ENCODE results near the gene GALNT7.

The GALNT7 gene

DNA sequence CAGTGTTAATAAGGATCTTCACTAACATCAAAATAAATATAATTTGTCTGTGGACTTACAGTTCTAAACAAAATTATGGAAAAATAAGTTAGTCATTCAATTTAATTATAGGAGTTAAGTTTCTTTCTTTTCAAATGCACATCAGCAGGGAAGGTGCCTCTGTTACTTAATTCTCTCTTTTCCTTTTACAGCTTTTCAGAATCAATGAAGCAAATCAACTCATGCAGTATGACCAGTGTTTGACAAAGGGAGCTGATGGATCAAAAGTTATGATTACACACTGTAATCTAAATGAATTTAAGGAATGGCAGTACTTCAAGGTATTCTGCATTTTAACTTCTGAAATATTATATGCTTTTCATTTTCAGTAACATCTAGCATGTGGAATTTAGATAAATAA is 149.6 kb downstream of the GALNT7 start:
- H3K27me3 ChIP-seq (ENCODE audit: control insufficient read depth, insufficient read depth, low read length): no peaks in the 10 kb centered on the region
- H3K4me1 ChIP-seq (ENCODE audit: control insufficient read depth, insufficient read depth, low read length): peaks cover 14% of the 10 kb centered on the region
- H3K9me3 ChIP-seq (replicated peaks; ENCODE audit: low read length): no peaks in the 10 kb centered on the region
- no peak overlapping the region for H3K9ac ChIP-seq (ENCODE audit: low read depth, low read length)
- H3K36me3 ChIP-seq (ENCODE audit: insufficient read depth, low read length): peaks cover 5% of the 10 kb centered on the region
- no peak overlapping the region for H3K4me2 ChIP-seq (ENCODE audit: low read length)
- no peak overlapping the region for H3K4me3 ChIP-seq (ENCODE audit: low read length)

DNA sequence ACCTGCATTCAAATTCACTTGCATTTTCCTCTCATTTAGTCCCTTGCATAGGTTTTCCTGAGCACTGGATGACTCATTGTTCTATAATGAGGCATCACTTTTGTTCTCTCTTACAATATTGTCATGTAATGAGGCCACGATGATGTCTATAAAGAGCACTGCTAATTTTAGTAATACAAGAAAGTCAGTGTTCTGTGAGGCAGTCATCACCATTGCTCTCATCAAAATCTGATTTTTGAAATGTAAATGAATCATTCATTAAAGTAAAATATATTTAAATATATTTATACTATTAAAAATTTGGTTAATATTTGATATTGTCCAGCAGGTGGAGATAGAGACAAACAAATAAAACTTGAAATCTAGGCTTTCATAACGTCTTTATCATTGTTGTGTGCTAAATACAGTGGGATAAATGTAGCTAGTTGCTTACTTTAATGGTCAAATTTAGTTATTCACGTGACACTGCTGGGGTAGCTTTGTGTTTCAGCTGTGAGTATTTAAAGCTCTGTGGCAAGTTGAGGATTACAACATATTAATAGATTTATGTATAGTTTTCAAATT is 150.1 kb downstream of the GALNT7 start:
- Histone ChIP-seq H3K4me2 (ENCODE audit: low read length) (no peak overlapping the region), H3K36me3 (ENCODE audit: insufficient read depth, low read length) (peaks cover 5% of the 10 kb centered on the region), H3K27me3 (ENCODE audit: control insufficient read depth, insufficient read depth, low read length) (no peaks in the 10 kb centered on the region), H3K9me3 (replicated peaks; ENCODE audit: low read length) (no peaks in the 10 kb centered on the region), H3K4me3 (ENCODE audit: low read length) (no peak overlapping the region), H3K4me1 (ENCODE audit: control insufficient read depth, insufficient read depth, low read length) (peaks cover 14% of the 10 kb centered on the region), H3K9ac (ENCODE audit: low read depth, low read length) (no peak overlapping the region)

DNA sequence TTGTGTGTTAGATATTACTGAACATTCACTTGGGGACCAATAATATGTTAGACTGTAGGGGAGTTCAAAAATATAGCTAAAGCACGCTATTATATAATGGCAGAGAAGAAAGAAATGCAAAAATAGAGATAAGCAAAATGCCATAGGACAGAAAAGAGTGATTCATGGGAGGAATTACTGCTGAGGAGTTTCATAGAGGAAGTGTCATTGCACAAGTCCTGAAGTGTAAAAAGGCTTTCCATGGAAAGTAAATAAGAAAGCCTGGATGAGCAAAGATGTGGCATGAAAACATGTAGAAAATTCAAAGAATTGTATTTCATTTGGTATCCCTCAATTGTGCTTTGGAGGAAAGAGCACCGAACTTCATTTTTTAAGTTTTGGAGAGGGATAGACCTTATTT is 151.1 kb downstream of the GALNT7 start:
- Histone ChIP-seq H3K9ac (ENCODE audit: low read depth, low read length) (no peak overlapping the region), H3K36me3 (ENCODE audit: insufficient read depth, low read length) (peaks cover 5% of the 10 kb centered on the region), H3K4me3 (ENCODE audit: low read length) (no peak overlapping the region), H3K9me3 (replicated peaks; ENCODE audit: low read length) (no peaks in the 10 kb centered on the region), H3K4me1 (ENCODE audit: control insufficient read depth, insufficient read depth, low read length) (peaks cover 14% of the 10 kb centered on the region), H3K4me2 (ENCODE audit: low read length) (no peak overlapping the region), H3K27me3 (ENCODE audit: control insufficient read depth, insufficient read depth, low read length) (no peaks in the 10 kb centered on the region)

DNA sequence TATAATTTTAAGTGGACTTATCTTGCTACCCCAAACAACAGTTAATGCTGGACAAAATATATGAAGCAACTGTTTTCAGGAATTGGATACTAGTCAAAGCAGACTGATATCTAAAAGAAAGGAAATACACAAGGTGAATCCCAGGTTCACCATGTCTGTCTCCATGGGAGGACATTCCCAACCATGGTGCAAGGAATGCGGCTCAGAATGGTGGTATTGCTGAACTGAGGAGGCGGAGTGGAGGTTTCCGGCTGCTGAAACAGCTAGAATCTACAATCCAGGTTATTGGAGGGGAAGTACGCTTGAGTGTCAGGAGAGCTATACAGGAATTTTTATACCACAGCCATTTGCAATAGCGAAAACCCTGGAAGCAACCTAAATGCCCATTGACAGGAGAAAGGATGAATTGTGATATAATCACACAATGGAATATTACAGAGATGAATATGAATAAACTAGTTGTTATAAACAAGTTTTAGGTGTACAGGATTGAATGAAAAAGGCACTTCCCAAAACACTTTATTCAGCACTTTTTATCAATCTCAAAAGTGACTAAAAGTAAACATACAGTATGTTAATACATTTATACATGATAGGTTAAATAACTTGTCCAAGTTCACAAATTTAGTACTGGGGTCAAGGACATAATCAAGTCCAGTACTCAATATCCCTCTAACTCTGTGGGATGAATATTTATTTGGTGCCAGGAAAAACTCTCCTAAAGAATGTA is 156.6 kb downstream of the GALNT7 start:
- Histone ChIP-seq H3K4me2 (ENCODE audit: low read length) (no peak overlapping the region), H3K9ac (ENCODE audit: low read depth, low read length) (no peak overlapping the region), H3K27me3 (ENCODE audit: control insufficient read depth, insufficient read depth, low read length) (no peaks in the 10 kb centered on the region), H3K4me1 (ENCODE audit: control insufficient read depth, insufficient read depth, low read length) (no peaks in the 10 kb centered on the region), H3K36me3 (ENCODE audit: insufficient read depth, low read length) (peaks cover 23% of the 10 kb centered on the region), H3K4me3 (ENCODE audit: low read length) (no peak overlapping the region), H3K9me3 (replicated peaks; ENCODE audit: low read length) (no peaks in the 10 kb centered on the region)

DNA sequence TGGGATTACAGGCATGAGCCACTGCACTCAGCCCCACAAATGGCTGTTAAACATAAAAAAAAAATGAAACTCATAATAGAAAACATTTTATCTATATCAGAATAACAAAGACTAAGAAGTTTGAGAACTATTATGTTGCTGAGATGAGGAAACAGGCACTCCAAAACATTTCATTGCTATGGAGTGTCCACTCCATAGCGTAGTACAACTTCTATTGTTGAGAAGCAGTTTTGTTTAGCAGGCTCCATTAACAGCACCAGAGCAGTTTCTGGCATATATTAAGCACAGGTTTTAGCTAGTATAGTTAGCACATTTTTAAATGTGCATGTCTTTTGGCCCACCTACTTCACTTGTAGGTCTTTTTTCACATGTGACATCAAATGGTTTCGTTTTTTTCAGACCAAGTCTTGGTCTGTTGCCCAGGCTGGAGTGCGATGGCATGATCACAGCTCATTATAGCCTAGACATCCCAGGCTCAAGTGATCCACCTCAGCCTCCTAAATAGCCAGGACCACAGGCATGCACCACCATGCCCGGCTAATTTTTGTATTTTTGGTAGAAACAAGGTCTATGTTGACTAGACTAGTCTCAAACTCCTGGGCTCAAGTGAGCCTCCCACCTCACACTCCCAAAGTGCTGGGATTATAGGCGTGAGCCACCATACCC is 159.8 kb downstream of the GALNT7 start:
- Histone ChIP-seq H3K27me3 (ENCODE audit: control insufficient read depth, insufficient read depth, low read length) (no peaks in the 10 kb centered on the region), H3K4me2 (ENCODE audit: low read length) (no peak overlapping the region), H3K36me3 (ENCODE audit: insufficient read depth, low read length) (peaks cover 46% of the 10 kb centered on the region), H3K9ac (ENCODE audit: low read depth, low read length) (no peak overlapping the region), H3K9me3 (replicated peaks; ENCODE audit: low read length) (no peaks in the 10 kb centered on the region), H3K4me3 (ENCODE audit: low read length) (no peak overlapping the region), H3K4me1 (ENCODE audit: control insufficient read depth, insufficient read depth, low read length) (peaks cover 12% of the 10 kb centered on the region)

DNA sequence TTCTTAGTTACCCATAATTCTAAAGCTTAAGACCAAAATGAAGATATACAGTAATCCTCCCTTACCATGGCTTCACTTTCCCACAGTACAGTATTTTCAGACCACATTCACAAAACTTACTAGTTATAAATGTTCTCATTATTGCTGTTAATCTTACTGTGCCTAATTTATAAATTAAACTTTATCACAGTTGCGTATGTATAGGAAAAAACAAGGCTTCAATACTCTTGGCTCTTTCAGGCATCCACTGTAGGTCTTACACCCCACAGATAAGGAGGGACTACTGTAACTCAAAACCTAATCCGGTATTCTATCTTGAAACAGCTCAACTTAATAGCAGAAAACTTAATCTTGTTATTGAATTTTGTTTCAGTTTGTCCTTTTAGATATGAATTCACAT is 162.0 kb downstream of the GALNT7 start:
- Histone ChIP-seq H3K9me3 (replicated peaks; ENCODE audit: low read length) (no peaks in the 10 kb centered on the region), H3K36me3 (ENCODE audit: insufficient read depth, low read length) (peaks cover 46% of the 10 kb centered on the region), H3K4me1 (ENCODE audit: control insufficient read depth, insufficient read depth, low read length) (peaks cover 16% of the 10 kb centered on the region), H3K4me3 (ENCODE audit: low read length) (no peak overlapping the region), H3K9ac (ENCODE audit: low read depth, low read length) (no peak overlapping the region), H3K27me3 (ENCODE audit: control insufficient read depth, insufficient read depth, low read length) (no peaks in the 10 kb centered on the region), H3K4me2 (ENCODE audit: low read length) (peak overlapping the region; percentile 16)

DNA sequence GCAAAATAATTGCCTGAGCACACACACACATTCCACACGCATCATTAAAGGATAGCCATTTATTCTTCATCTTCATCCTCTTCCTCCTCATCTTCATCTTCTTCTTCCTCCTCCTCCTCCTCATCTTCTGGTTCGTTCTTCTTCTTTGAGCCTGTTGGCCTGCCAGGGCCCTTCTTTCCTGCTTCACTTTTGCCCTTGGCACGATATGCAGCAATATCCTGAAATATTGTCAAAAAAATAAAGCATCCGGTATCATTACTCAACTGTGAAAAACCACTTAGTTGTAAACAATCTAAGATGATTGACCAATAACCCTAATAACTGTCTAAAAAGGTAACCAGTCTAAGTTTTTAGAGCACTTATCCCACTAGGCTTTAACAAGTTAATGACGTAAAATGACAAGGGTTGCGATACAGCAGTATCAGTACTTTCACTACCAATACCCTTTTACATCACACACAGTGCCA is 163.4 kb downstream of the GALNT7 start:
- peak overlapping the region; percentile 93 for H3K4me3 ChIP-seq (ENCODE audit: low read length)

DNA sequence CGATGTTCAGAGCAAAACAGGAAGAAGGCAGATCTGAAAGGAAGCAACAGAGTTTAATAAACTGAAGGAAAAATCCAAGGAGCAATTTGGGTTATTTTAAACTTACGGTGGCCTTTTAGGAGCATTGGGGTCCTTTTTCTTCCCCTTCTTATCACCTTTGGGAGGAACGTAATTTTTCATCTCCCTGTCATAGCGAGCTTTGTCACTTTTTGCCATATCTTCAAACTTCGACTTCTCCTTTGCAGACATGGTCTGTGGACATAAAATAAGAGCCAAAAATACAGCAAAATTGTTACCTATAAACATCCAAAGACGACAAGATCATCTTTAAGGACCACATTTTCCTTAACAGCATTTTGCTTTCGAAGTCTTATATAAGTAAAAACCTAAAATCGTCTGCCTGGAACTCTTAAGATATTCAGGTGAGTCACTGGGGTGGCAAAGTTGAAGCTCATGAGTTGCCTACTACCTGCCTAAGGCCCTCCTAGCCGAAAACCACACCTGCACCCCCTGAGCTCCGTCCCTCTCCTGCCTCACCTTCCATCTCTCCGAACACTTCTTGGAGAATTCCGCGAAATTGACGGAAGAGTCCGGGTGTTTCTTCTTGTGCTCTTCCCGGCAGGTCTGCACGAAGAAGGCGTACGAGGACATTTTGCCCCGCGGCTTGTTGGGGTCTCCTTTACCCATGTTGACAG is 164.5 kb downstream of the GALNT7 start:
- H3K4me1 ChIP-seq (ENCODE audit: control insufficient read depth, insufficient read depth, low read length): peaks cover 26% of the 10 kb centered on the region
- no peaks in the 10 kb centered on the region for H3K27me3 ChIP-seq (ENCODE audit: control insufficient read depth, insufficient read depth, low read length)
- no peaks in the 10 kb centered on the region for H3K9me3 ChIP-seq (replicated peaks; ENCODE audit: low read length)
- H3K4me3 ChIP-seq (ENCODE audit: low read length): peak overlapping the region; percentile 93
- H3K9ac ChIP-seq (ENCODE audit: low read depth, low read length): peak overlapping the region; percentile 100
- H3K4me2 ChIP-seq (ENCODE audit: low read length): peak overlapping the region; percentile 93
- H3K36me3 ChIP-seq (ENCODE audit: insufficient read depth, low read length): peaks cover 40% of the 10 kb centered on the region

More for the DNA sequence above, 163.4 kb downstream of the GALNT7 start:
- Histone ChIP-seq H3K9me3 (replicated peaks; ENCODE audit: low read length) (no peaks in the 10 kb centered on the region), H3K9ac (ENCODE audit: low read depth, low read length) (peak overlapping the region; percentile 100), H3K36me3 (ENCODE audit: insufficient read depth, low read length) (peaks cover 40% of the 10 kb centered on the region), H3K4me1 (ENCODE audit: control insufficient read depth, insufficient read depth, low read length) (peaks cover 21% of the 10 kb centered on the region), H3K4me2 (ENCODE audit: low read length) (peak overlapping the region; percentile 93), H3K27me3 (ENCODE audit: control insufficient read depth, insufficient read depth, low read length) (no peaks in the 10 kb centered on the region)

DNA sequence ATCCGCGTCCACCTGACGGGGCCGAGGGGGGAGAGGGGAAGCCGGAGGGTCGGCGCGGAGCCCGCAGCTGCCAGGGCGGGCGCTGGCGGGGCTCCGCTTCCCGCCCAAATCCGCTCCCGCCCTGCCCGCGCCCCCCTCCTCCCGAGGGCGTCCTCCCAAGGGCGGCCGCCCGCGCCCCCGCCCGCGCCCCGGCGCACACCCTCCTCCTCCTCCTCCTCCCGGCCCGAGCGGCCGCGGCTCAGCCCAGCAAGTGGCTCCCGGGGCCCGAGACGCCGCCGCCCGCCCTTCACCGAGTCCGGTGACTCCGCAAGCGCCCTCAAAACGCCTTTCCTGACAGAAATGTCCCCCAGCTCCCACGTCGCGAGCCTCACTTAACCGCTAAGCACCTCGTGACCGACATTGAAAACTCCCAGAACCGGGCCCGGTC is 165.1 kb downstream of the GALNT7 start:
- H3K9me3 ChIP-seq (replicated peaks; ENCODE audit: low read length): no peaks in the 10 kb centered on the region
- peak overlapping the region; percentile 93 for H3K4me3 ChIP-seq (ENCODE audit: low read length)
- H3K9ac ChIP-seq (ENCODE audit: low read depth, low read length): peak overlapping the region; percentile 100

DNA sequence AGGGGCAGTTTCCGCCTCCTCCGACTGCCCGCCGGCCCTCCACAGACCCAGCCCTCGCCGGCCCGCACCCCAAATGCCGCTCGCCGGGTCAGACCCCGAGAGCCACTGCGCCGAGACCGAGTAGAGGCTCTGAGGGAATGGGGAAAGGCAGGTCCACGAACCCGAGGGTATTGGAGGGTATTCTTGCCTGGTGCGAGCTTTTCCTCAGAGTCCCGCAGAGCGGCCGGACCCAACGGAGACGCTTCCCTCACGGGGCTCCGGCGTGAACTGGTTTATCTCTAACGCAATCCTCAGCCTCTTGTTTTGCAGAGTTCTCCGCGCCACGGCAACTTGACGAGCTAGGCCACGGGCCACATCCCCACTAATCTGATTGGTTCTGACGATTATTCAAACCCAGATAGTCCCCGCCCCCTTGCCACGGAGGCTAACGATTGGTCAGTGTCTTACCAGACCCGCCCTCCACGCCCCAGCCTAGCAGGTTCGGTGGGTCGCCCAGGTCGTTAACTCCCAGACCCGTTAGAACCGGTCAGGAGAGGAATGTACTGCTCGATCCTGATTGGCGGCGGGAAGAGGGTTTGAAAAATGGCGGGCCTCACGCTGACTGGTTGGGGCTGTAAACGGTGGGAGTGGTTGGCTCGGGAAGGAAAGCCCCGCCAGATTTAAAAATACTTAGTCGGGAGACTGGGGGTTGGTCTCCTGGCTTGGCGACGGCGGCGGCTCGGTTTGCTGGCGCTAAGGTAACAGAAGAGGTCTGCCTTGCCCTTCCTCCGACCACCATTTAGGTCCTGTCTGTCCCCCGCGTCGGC is 165.7 kb downstream of the GALNT7 start, which contains the start of gene HMGB2:
Gene HMGB2, minus strand, starts transcription at position 274 of the 806 bp plus-strand sequence. CDS start 709 bp downstream, outside the sequence.
- peak within 1 kb of the TSS; percentile 93 for H3K4me3 ChIP-seq (ENCODE audit: low read length)
- H3K9ac ChIP-seq (ENCODE audit: low read depth, low read length): peak within 1 kb of the TSS; percentile 100
- peaks cover 26% of the 10 kb centered on the region for H3K4me1 ChIP-seq (ENCODE audit: control insufficient read depth, insufficient read depth, low read length)
- peak within 1 kb of the TSS; percentile 93 for H3K4me2 ChIP-seq (ENCODE audit: low read length)
- H3K9me3 ChIP-seq (replicated peaks; ENCODE audit: low read length): no peaks in the 10 kb centered on the region
- H3K36me3 ChIP-seq (ENCODE audit: insufficient read depth, low read length): peaks cover 33% of the 10 kb centered on the region
- no peaks in the 10 kb centered on the region for H3K27me3 ChIP-seq (ENCODE audit: control insufficient read depth, insufficient read depth, low read length)

More for the DNA sequence above, 165.1 kb downstream of the GALNT7 start:
- Histone ChIP-seq H3K36me3 (ENCODE audit: insufficient read depth, low read length) (peaks cover 37% of the 10 kb centered on the region), H3K4me1 (ENCODE audit: control insufficient read depth, insufficient read depth, low read length) (peaks cover 26% of the 10 kb centered on the region), H3K4me2 (ENCODE audit: low read length) (peak overlapping the region; percentile 93), H3K27me3 (ENCODE audit: control insufficient read depth, insufficient read depth, low read length) (no peaks in the 10 kb centered on the region)
